Measurements from ENCODE around the gene ANKRD22.
A peak's percentile ranks its signal among the peaks of the same experiment; 100 is the strongest.

Gene ANKRD22

GRCh38 chr10:88805361-88805760 is 46.3 kb downstream of the ANKRD22 start:
- H3K79me2 ChIP-seq (ENCODE audit: control insufficient read depth, insufficient read depth, low read length, poor library complexity): no peaks in the 10 kb centered on the region
- no peak overlapping the region for H3K9ac ChIP-seq (ENCODE audit: low read length)
- H3K79me1 ChIP-seq (ENCODE audit: low read length): no peaks in the 10 kb centered on the region
- H2BK5ac ChIP-seq (ENCODE audit: low read depth, low read length, poor library complexity): no peak overlapping the region
- no peak overlapping the region for H3K4me3 ChIP-seq (ENCODE audit: low read depth, low read length)
- H2BK12ac ChIP-seq (ENCODE audit: low read length): no peak overlapping the region
- H3K23ac ChIP-seq (ENCODE audit: low read length): no peak overlapping the region
- no peaks in the 10 kb centered on the region for H3K36me3 ChIP-seq (ENCODE audit: control insufficient read depth in 1 of 2, insufficient read depth in 2 of 2, low read length in 2 of 2)
- 100% methylated on average over 1 of the region's 2 CpGs for WGBS (ENCODE audit: extremely low coverage, insufficient coverage, insufficient read length)
- no peak overlapping the region for H4K8ac ChIP-seq (ENCODE audit: low read depth, low read length)
- H3K4me1 ChIP-seq (ENCODE audit: control insufficient read depth in 1 of 2, insufficient read depth in 2 of 2, low read length in 2 of 2): no peaks in the 10 kb centered on the region
- no peak overlapping the region for H3K18ac ChIP-seq (ENCODE audit: low read length)
- no peaks in the 10 kb centered on the region for H3K9me3 ChIP-seq (ENCODE audit: insufficient read depth, low read depth, low read length)
- H4K12ac ChIP-seq (ENCODE audit: low read depth, low read length): no peak overlapping the region
- no peak overlapping the region for H2AK5ac ChIP-seq (ENCODE audit: low read length)
- no peak overlapping the region for H3K27ac ChIP-seq (ENCODE audit: low read depth, low read length)
- H3K14ac ChIP-seq (ENCODE audit: low read length): no peak overlapping the region
- H3K4me2 ChIP-seq (ENCODE audit: low read length): no peak overlapping the region
- H2BK120ac ChIP-seq (ENCODE audit: insufficient read depth, low read length, poor library complexity): no peak overlapping the region
- H2AFZ ChIP-seq (ENCODE audit: insufficient read depth, low read length, poor library complexity): no peak overlapping the region
- H3K27me3 ChIP-seq (ENCODE audit: insufficient read depth, low read length): peaks cover 3% of the 10 kb centered on the region
- H3K4ac ChIP-seq (ENCODE audit: low read depth, low read length): no peak overlapping the region
- H4K91ac ChIP-seq (ENCODE audit: low read depth, low read length): no peak overlapping the region
- no peak for DNase-seq

GRCh38 chr10:88804083-88804812 is 47.4 kb downstream of the ANKRD22 start:
- H3K14ac ChIP-seq (ENCODE audit: low read length): no peak overlapping the region

GRCh38 chr10:88803641-88804040 is 48.0 kb downstream of the ANKRD22 start:
- Histone ChIP-seq H4K12ac (ENCODE audit: low read depth, low read length) (no peak overlapping the region), H3K4me1 (ENCODE audit: control insufficient read depth in 1 of 2, insufficient read depth in 2 of 2, low read length in 2 of 2) (no peaks in the 10 kb centered on the region), H3K4me2 (ENCODE audit: low read length) (no peak overlapping the region), H2BK120ac (ENCODE audit: insufficient read depth, low read length, poor library complexity) (no peak overlapping the region), H3K9ac (ENCODE audit: low read length) (no peak overlapping the region), H3K27ac (ENCODE audit: low read depth, low read length) (no peak overlapping the region), H4K91ac (ENCODE audit: low read depth, low read length) (no peak overlapping the region), H3K79me2 (ENCODE audit: control insufficient read depth, insufficient read depth, low read length, poor library complexity) (no peaks in the 10 kb centered on the region), H3K18ac (ENCODE audit: low read length) (no peak overlapping the region), H3K9me3 (ENCODE audit: insufficient read depth, low read depth, low read length) (no peaks in the 10 kb centered on the region), H4K8ac (ENCODE audit: low read depth, low read length) (no peak overlapping the region), H3K4ac (ENCODE audit: low read depth, low read length) (no peak overlapping the region), H3K79me1 (ENCODE audit: low read length) (no peaks in the 10 kb centered on the region), H3K27me3 (ENCODE audit: insufficient read depth, low read length) (peaks cover 3% of the 10 kb centered on the region), H2BK12ac (ENCODE audit: low read length) (no peak overlapping the region), H2AFZ (ENCODE audit: insufficient read depth, low read length, poor library complexity) (no peak overlapping the region), H3K4me3 (ENCODE audit: low read depth, low read length) (no peak overlapping the region), H2BK5ac (ENCODE audit: low read depth, low read length, poor library complexity) (no peak overlapping the region), H3K36me3 (ENCODE audit: control insufficient read depth in 1 of 2, insufficient read depth in 2 of 2, low read length in 2 of 2) (no peaks in the 10 kb centered on the region), H3K23ac (ENCODE audit: low read length) (no peak overlapping the region), H3K14ac (ENCODE audit: low read length) (no peak overlapping the region), H2AK5ac (ENCODE audit: low read length) (no peak overlapping the region)
- no CpG with 5 or more reads among the region's 2 CpGs for WGBS (ENCODE audit: extremely low coverage, insufficient coverage, insufficient read length)
- peak; percentile 10 to 85 for DNase-seq

More at GRCh38 chr10:88804083-88804812, 47.4 kb downstream of the ANKRD22 start:
- Histone ChIP-seq H3K27ac (ENCODE audit: low read depth, low read length) (no peak overlapping the region), H3K9ac (ENCODE audit: low read length) (no peak overlapping the region), H2BK12ac (ENCODE audit: low read length) (no peak overlapping the region), H4K8ac (ENCODE audit: low read depth, low read length) (no peak overlapping the region), H3K23ac (ENCODE audit: low read length) (no peak overlapping the region), H3K4me3 (ENCODE audit: low read depth, low read length) (no peak overlapping the region), H3K79me1 (ENCODE audit: low read length) (no peaks in the 10 kb centered on the region), H3K4me2 (ENCODE audit: low read length) (no peak overlapping the region), H2AFZ (ENCODE audit: insufficient read depth, low read length, poor library complexity) (no peak overlapping the region), H2BK120ac (ENCODE audit: insufficient read depth, low read length, poor library complexity) (no peak overlapping the region), H3K18ac (ENCODE audit: low read length) (no peak overlapping the region), H3K36me3 (ENCODE audit: control insufficient read depth in 1 of 2, insufficient read depth in 2 of 2, low read length in 2 of 2) (no peaks in the 10 kb centered on the region), H4K91ac (ENCODE audit: low read depth, low read length) (no peak overlapping the region), H4K12ac (ENCODE audit: low read depth, low read length) (no peak overlapping the region), H3K79me2 (ENCODE audit: control insufficient read depth, insufficient read depth, low read length, poor library complexity) (no peaks in the 10 kb centered on the region), H3K4ac (ENCODE audit: low read depth, low read length) (no peak overlapping the region), H3K4me1 (ENCODE audit: control insufficient read depth in 1 of 2, insufficient read depth in 2 of 2, low read length in 2 of 2) (no peaks in the 10 kb centered on the region), H3K9me3 (ENCODE audit: insufficient read depth, low read depth, low read length) (no peaks in the 10 kb centered on the region), H2BK5ac (ENCODE audit: low read depth, low read length, poor library complexity) (no peak overlapping the region), H3K27me3 (ENCODE audit: insufficient read depth, low read length) (peaks cover 3% of the 10 kb centered on the region), H2AK5ac (ENCODE audit: low read length) (no peak overlapping the region)
- no CpG with 5 or more reads among the region's 6 CpGs for WGBS (ENCODE audit: extremely low coverage, insufficient coverage, insufficient read length)
- no peak for DNase-seq

- WGBS (ENCODE audit: extremely low coverage, insufficient coverage, insufficient read length): no CpG with 5 or more reads among the region's 2 CpGs
- DNase-seq: no peak
- H4K8ac ChIP-seq (ENCODE audit: low read depth, low read length): no peak within 1 kb of the TSS
- no peak within 1 kb of the TSS for H3K18ac ChIP-seq (ENCODE audit: low read length)
- no peaks in the 10 kb centered on the region for H3K9me3 ChIP-seq (ENCODE audit: insufficient read depth, low read depth, low read length)
- H4K91ac ChIP-seq (ENCODE audit: low read depth, low read length): no peak within 1 kb of the TSS
- no peak within 1 kb of the TSS for H3K4ac ChIP-seq (ENCODE audit: low read depth, low read length)
- H3K27me3 ChIP-seq (ENCODE audit: insufficient read depth, low read length): peaks cover 3% of the 10 kb centered on the region
- no peak within 1 kb of the TSS for H3K9ac ChIP-seq (ENCODE audit: low read length)
- H3K4me3 ChIP-seq (ENCODE audit: low read depth, low read length): no peak within 1 kb of the TSS
- no peaks in the 10 kb centered on the region for H3K36me3 ChIP-seq (ENCODE audit: control insufficient read depth in 1 of 2, insufficient read depth in 2 of 2, low read length in 2 of 2)
- no peak within 1 kb of the TSS for H2AFZ ChIP-seq (ENCODE audit: insufficient read depth, low read length, poor library complexity)
- H3K14ac ChIP-seq (ENCODE audit: low read length): no peak within 1 kb of the TSS
- no peak within 1 kb of the TSS for H2BK120ac ChIP-seq (ENCODE audit: insufficient read depth, low read length, poor library complexity)
- no peaks in the 10 kb centered on the region for H3K79me2 ChIP-seq (ENCODE audit: control insufficient read depth, insufficient read depth, low read length, poor library complexity)
- no peak within 1 kb of the TSS for H4K12ac ChIP-seq (ENCODE audit: low read depth, low read length)
- no peak within 1 kb of the TSS for H2BK5ac ChIP-seq (ENCODE audit: low read depth, low read length, poor library complexity)
- H3K4me1 ChIP-seq (ENCODE audit: control insufficient read depth in 1 of 2, insufficient read depth in 2 of 2, low read length in 2 of 2): no peaks in the 10 kb centered on the region
- no peaks in the 10 kb centered on the region for H3K79me1 ChIP-seq (ENCODE audit: low read length)
- no peak within 1 kb of the TSS for H2AK5ac ChIP-seq (ENCODE audit: low read length)
- H3K27ac ChIP-seq (ENCODE audit: low read depth, low read length): no peak within 1 kb of the TSS
- no peak within 1 kb of the TSS for H3K4me2 ChIP-seq (ENCODE audit: low read length)
- H2BK12ac ChIP-seq (ENCODE audit: low read length): no peak within 1 kb of the TSS
- no peak within 1 kb of the TSS for H3K23ac ChIP-seq (ENCODE audit: low read length)
Observed at GRCh38 chr10:88802523-88803285, 48.9 kb downstream of the ANKRD22 start, which contains the start of gene LIPM. Gene LIPM, plus strand, starts transcription at chr10:88802730. Its CDS starts 167 bp downstream, at chr10:88802897.
